PC-3 (cell line): ENCODE results near the gene HEATR5B. TPM values are rescaled to one million over a fixed set of nuclear protein-coding genes. Genes with fewer than 3 reads are reported as not detected.
A peak's percentile ranks its signal among the peaks of the same experiment; 100 is the strongest.
"Not testable (repeated sequence)": the region's sequence is repeated elsewhere in the genome, so short reads cannot be mapped to it uniquely, and the experiment has no call there.

Experiments used
- ATAC-seq: fragments of 200-7000 bp; cut with Tn5 transposase; 2 replicates; pipeline ENCODE4 v1.9.1; 2020; ENCODE audit warnings: mild to moderate bottlenecking, moderate library complexity
- BruUV-seq: library from RNA; stranded (reverse); fragments of 400-500 nt; replicated peaks from 2 replicates; lab custom pipeline; 2021; lab: Mats Ljungman, UMichigan
- CTCF ChIA-PET: fragments of 300-600 bp; sonication (Branson Sonifier 250); formaldehyde crosslinking; loops from one replicate; lab custom pipeline; 2022; ENCODE audit warnings: antibody characterized with exemption; lab: Charles Lee
- POLR2A ChIA-PET: fragments of 300-600 bp; sonication (Branson Sonifier 250); formaldehyde crosslinking; loops from one replicate; lab custom pipeline; 2022; ENCODE audit warnings: antibody characterized with exemption; ENCODE audit not compliant: unreplicated experiment; lab: Charles Lee
- DNase-seq: peaks from one replicate; pipeline ENCODE4 v3.0.0-alpha.2; 2015
- H2AFZ ChIP-seq: fragments of 300-600 bp; sonication (generic); 2 replicates; pipeline ENCODE4 v1.6.0; 2016; ENCODE audit warnings: antibody characterized with exemption, low read length
- H3F3A ChIP-seq: fragments of 300-600 bp; sonication (generic); one replicate; pipeline ENCODE4 v1.6.0; 2017; ENCODE audit warnings: antibody characterized with exemption, low read length, control low read depth, mild to moderate bottlenecking; ENCODE audit not compliant: unreplicated experiment
- H3K27ac ChIP-seq: fragments of 300-600 bp; sonication (generic); 2 replicates; pipeline ENCODE4 v1.5.1; 2016; ENCODE audit warnings: mild to moderate bottlenecking, low read length
- H3K27me3 ChIP-seq: fragments of 300-600 bp; sonication (generic); 2 replicates; pipeline ENCODE4 v1.6.1; 2016; ENCODE audit warnings: low read length, mixed read lengths
- H3K36me3 ChIP-seq: fragments of 300-600 bp; sonication (generic); 2 replicates; pipeline ENCODE4 v1.6.1; 2016; ENCODE audit warnings: low read depth, mixed run types, low read length, mixed read lengths
- H3K4me1 ChIP-seq: fragments of 300-600 bp; sonication (generic); 2 replicates; pipeline ENCODE4 v1.5.1; 2016; ENCODE audit warnings: low read length; ENCODE audit not compliant: insufficient read depth
- H3K4me2 ChIP-seq: fragments of 300-600 bp; sonication (generic); 2 replicates; pipeline ENCODE4 v1.6.0; 2016; ENCODE audit warnings: low read length
- H3K4me3 ChIP-seq: fragments of 300-600 bp; sonication (generic); 2 replicates; pipeline ENCODE4 v1.5.1; 2016; ENCODE audit warnings: mild to moderate bottlenecking, low read length, mixed read lengths
- H3K79me2 ChIP-seq: fragments of 300-600 bp; sonication (generic); 2 replicates; pipeline ENCODE4 v1.6.1; 2017; ENCODE audit warnings: low read length, mixed read lengths
- H3K9ac ChIP-seq: fragments of 300-600 bp; sonication (generic); 2 replicates; pipeline ENCODE4 v1.6.0; 2016; ENCODE audit warnings: mild to moderate bottlenecking, low read length
- H3K9me2 ChIP-seq: fragments of 300-600 bp; sonication (generic); replicated peaks from 2 replicates; pipeline ENCODE4 v1.6.1; 2016; ENCODE audit warnings: mixed run types, low read length, mixed read lengths
- H3K9me3 ChIP-seq: fragments of 300-600 bp; sonication (generic); 2 replicates; pipeline ENCODE4 v1.6.1; 2016; ENCODE audit warnings: low read length, mixed read lengths
- H4K20me1 ChIP-seq: fragments of 300-600 bp; sonication (generic); 2 replicates; pipeline ENCODE4 v1.6.1; 2016; ENCODE audit warnings: low read length, mixed read lengths
- CTCF ChIP-seq: fragments of 300-600 bp; sonication (generic); conservative IDR thresholded peaks from 2 replicates; pipeline ENCODE4 v1.5.1; 2017; ENCODE audit warnings: antibody characterized with exemption, low read depth, mild to moderate bottlenecking, low read length
- EZH2 ChIP-seq: fragments of 300-600 bp; sonication (generic); IDR thresholded peaks from one replicate; pipeline ENCODE4 v1.6.1; 2017; ENCODE audit warnings: antibody characterized with exemption, mild to moderate bottlenecking, low read length; ENCODE audit not compliant: unreplicated experiment
- EZH2phosphoT487 ChIP-seq: fragments of 300-600 bp; sonication (generic); IDR thresholded peaks from 2 replicates; pipeline ENCODE4 v1.6.1; 2018; ENCODE audit warnings: mild to moderate bottlenecking, antibody characterized with exemption, low read length, borderline replicate concordance
- intact Hi-C: fragments of 100-400 bp; cut with micrococcal nuclease; formaldehyde crosslinking; loops from 2 replicates; pipeline ENCODE4 v1.9.0; 2023
- total RNA-seq: library from RNA; depleted of rRNA; stranded (reverse); fragments of >200 nt; gene quantifications from 2 replicates; pipeline ENCODE4 v1.2.3, GENCODE V29; 2014

The HEATR5B gene
- total RNA-seq, 1 experiment from 2014 or later: 13.0 TPM

- POLR2A ChIA-PET: no interaction called here
Measured at GRCh38 chr2:37000318-37000717, 83.9 kb downstream of the HEATR5B start.

GRCh38 chr2:36999416-36999815, 84.8 kb downstream of the HEATR5B start:
- intact Hi-C loops, H3K4me3 ChIP-seq, H3K79me2 ChIP-seq, ATAC-seq, H3K9ac ChIP-seq, H3K9me3 ChIP-seq, H2AFZ ChIP-seq, H3K9me2 ChIP-seq, H3K4me2 ChIP-seq, H3F3A ChIP-seq, CTCF ChIA-PET, H4K20me1 ChIP-seq, H3K27ac ChIP-seq, BruUV-seq, H3K27me3 ChIP-seq, POLR2A ChIA-PET, DNase-seq: not testable (repeated sequence)
- Histone ChIP-seq H3K36me3 (peaks cover 16% of the 10 kb centered on the region; the same call in 1 of the 2 replicates), H3K4me1 (peaks cover 15% of the 10 kb centered on the region)

More at GRCh38 chr2:37000318-37000717, 83.9 kb downstream of the HEATR5B start:
- peaks cover 15% of the 10 kb centered on the region for H3K4me1 ChIP-seq
- H3K9me3 ChIP-seq: no peaks in the 10 kb centered on the region
- peak; percentile 84 for ATAC-seq
- DNase-seq: peak; percentile 57
- no peaks in the 10 kb centered on the region for H3K79me2 ChIP-seq
- H3K36me3 ChIP-seq: peaks cover 16% of the 10 kb centered on the region; the same call in 1 of the 2 replicates
- H3K4me3 ChIP-seq: no peak overlapping the region
- H3K27me3 ChIP-seq: no peaks in the 10 kb centered on the region
- CTCF ChIA-PET: interaction anchor here (0.6 kb wide), 1 partner anchor 383 kb away, joined by 3 read pairs; no protein-coding TSS in a partner anchor
- H3F3A ChIP-seq: no peaks in the 10 kb centered on the region
- peak overlapping the region; percentile 26; the same call in 1 of the 2 replicates for H3K4me2 ChIP-seq
- peak overlapping the region; percentile 49 for H3K27ac ChIP-seq
- no peak overlapping the region for H3K9ac ChIP-seq
- intact Hi-C loops: no loop called here
- H3K9me2 ChIP-seq: no peaks in the 10 kb centered on the region
- H2AFZ ChIP-seq: no peak overlapping the region
- no peaks in the 10 kb centered on the region for H4K20me1 ChIP-seq
- TF ChIP-seq CTCF (no peak), EZH2 (no peak), EZH2phosphoT487 (no peak)
- no TSS peak for BruUV-seq

- no peaks in the 10 kb centered on the region for H4K20me1 ChIP-seq
- BruUV-seq: no TSS peak
- POLR2A ChIA-PET: no interaction called here
- no peaks in the 10 kb centered on the region for H3K79me2 ChIP-seq
- H3K9me3 ChIP-seq: no peaks in the 10 kb centered on the region
- H3K36me3 ChIP-seq: peaks cover 10% of the 10 kb centered on the region; the same call in 1 of the 2 replicates
- no peaks in the 10 kb centered on the region for H3K4me1 ChIP-seq
- DNase-seq (no peak), ATAC-seq (no peak)
- no peak for TF ChIP-seq EZH2
- no peak for TF ChIP-seq CTCF
- TF ChIP-seq EZH2phosphoT487: no peak
- H2AFZ ChIP-seq: no peak overlapping the region
- no peaks in the 10 kb centered on the region for H3K9me2 ChIP-seq
- no peak overlapping the region for H3K9ac ChIP-seq
- no peaks in the 10 kb centered on the region for H3F3A ChIP-seq
- H3K27me3 ChIP-seq: no peaks in the 10 kb centered on the region
- intact Hi-C loops: no loop called here
- no peak overlapping the region for H3K27ac ChIP-seq
- no peak overlapping the region for H3K4me3 ChIP-seq
- no peak overlapping the region for H3K4me2 ChIP-seq
- CTCF ChIA-PET: no interaction called here
Measured at GRCh38 chr2:36993841-36994620, 90.1 kb downstream of the HEATR5B start.
